MM.1S (cell line): ENCODE measurements around the gene DRC7.
A peak's percentile ranks its signal among the peaks of the same experiment; 100 is the strongest.

Source experiments
- DNase-seq: peaks from one replicate; pipeline ENCODE4 v3.0.0-alpha.2; 2015
- H2AFZ ChIP-seq: fragments of 300-600 bp; sonication (generic); 2 replicates; pipeline ENCODE4 v1.6.0; 2016; ENCODE audit warnings: antibody characterized with exemption, low read length
- H3F3A ChIP-seq: fragments of 300-600 bp; sonication (generic); 2 replicates; pipeline ENCODE4 v1.6.1; 2016; ENCODE audit warnings: mild to moderate bottlenecking, antibody characterized with exemption, low read length, moderate library complexity, mixed read lengths; ENCODE audit not compliant: insufficient read depth
- H3K27ac ChIP-seq: fragments of 300-600 bp; sonication (generic); 2 replicates; pipeline ENCODE4 v1.5.1; 2016; ENCODE audit warnings: mild to moderate bottlenecking, low read length
- H3K27me3 ChIP-seq: fragments of 300-600 bp; sonication (generic); replicated peaks from 2 replicates; pipeline ENCODE4 v1.6.0; 2016; ENCODE audit warnings: low read length; ENCODE audit not compliant: insufficient read depth
- H3K36me3 ChIP-seq: fragments of 300-600 bp; sonication (generic); replicated peaks from 2 replicates; pipeline ENCODE4 v1.6.1; 2016; ENCODE audit warnings: mild to moderate bottlenecking, low read length, mixed read lengths; ENCODE audit not compliant: insufficient read depth
- H3K4me1 ChIP-seq: fragments of 300-600 bp; sonication (generic); 2 replicates; pipeline ENCODE4 v1.6.1; 2016; ENCODE audit warnings: low read length, mixed read lengths
- H3K4me2 ChIP-seq: fragments of 300-600 bp; sonication (generic); 2 replicates; pipeline ENCODE4 v1.6.0; 2016; ENCODE audit warnings: low read depth, low read length
- H3K4me3 ChIP-seq: fragments of 300-600 bp; sonication (generic); 2 replicates; pipeline ENCODE4 v1.5.1; 2016; ENCODE audit warnings: low read length, mixed read lengths
- H3K79me2 ChIP-seq: fragments of 300-600 bp; sonication (generic); 2 replicates; pipeline ENCODE4 v1.6.1; 2016; ENCODE audit warnings: mixed run types, low read length, mixed read lengths
- H3K9ac ChIP-seq: fragments of 300-600 bp; sonication (generic); 2 replicates; pipeline ENCODE4 v1.6.1; 2016; ENCODE audit warnings: low read length, mixed read lengths
- H3K9me2 ChIP-seq: fragments of 300-600 bp; sonication (generic); replicated peaks from 2 replicates; pipeline ENCODE4 v1.6.1; 2016; ENCODE audit warnings: mild to moderate bottlenecking, low read length, mixed read lengths; ENCODE audit not compliant: insufficient read depth
- H3K9me3 ChIP-seq: fragments of 300-600 bp; sonication (generic); replicated peaks from 2 replicates; pipeline ENCODE4 v1.6.1; 2016; ENCODE audit warnings: mild to moderate bottlenecking, low read length, mixed read lengths; ENCODE audit not compliant: insufficient read depth
- H4K20me1 ChIP-seq: fragments of 300-600 bp; sonication (generic); 2 replicates; pipeline ENCODE4 v1.6.1; 2016; ENCODE audit warnings: mild to moderate bottlenecking, low read length, moderate library complexity, mixed read lengths; ENCODE audit not compliant: insufficient read depth
- CTCF ChIP-seq: fragments of 300-600 bp; sonication (generic); IDR thresholded peaks from 2 replicates; pipeline ENCODE4 v1.5.1; 2016; ENCODE audit warnings: antibody characterized with exemption, low read length, mixed read lengths
- EZH2 ChIP-seq: fragments of 300-600 bp; sonication (generic); optimal IDR thresholded peaks from 2 replicates; pipeline ENCODE3; 2017; ENCODE audit warnings: low read depth, mild to moderate bottlenecking, antibody characterized with exemption, low read length, mixed read lengths
- EZH2phosphoT487 ChIP-seq: fragments of 300-600 bp; sonication (generic); IDR thresholded peaks from 2 replicates; pipeline ENCODE4 v1.6.1; 2018; ENCODE audit warnings: antibody characterized with exemption, low read length

DRC7 gene

GRCh38 chr16:57735755-57736418 lies 41.3 kb downstream of the DRC7 start, which contains the start of gene KATNB1:
KATNB1 (plus strand) TSS chr16:57735770; CDS start chr16:57737244, 1,474 bp downstream.
- H3K9me2 ChIP-seq = no peaks in the 10 kb centered on the region
- no peaks in the 10 kb centered on the region for H3K36me3 ChIP-seq
- peaks cover 8% of the 10 kb centered on the region; the same call in 1 of the 2 replicates for H3K79me2 ChIP-seq
- H3F3A ChIP-seq = no peaks in the 10 kb centered on the region
- no peak for DNase-seq
- H3K4me2 ChIP-seq = peak within 1 kb of the TSS; percentile 97
- peak within 1 kb of the TSS; percentile 51; the same call in 1 of the 2 replicates for H3K27ac ChIP-seq
- H3K9ac ChIP-seq = peak within 1 kb of the TSS; percentile 87
- no peaks in the 10 kb centered on the region for H4K20me1 ChIP-seq
- no peaks in the 10 kb centered on the region for H3K27me3 ChIP-seq
- H3K4me3 ChIP-seq = peak within 1 kb of the TSS; percentile 90
- peak within 1 kb of the TSS; percentile 95 for H2AFZ ChIP-seq
- no peak for TF ChIP-seq CTCF
- no peak for TF ChIP-seq EZH2phosphoT487
- no peak for TF ChIP-seq EZH2
- no peaks in the 10 kb centered on the region for H3K4me1 ChIP-seq
- H3K9me3 ChIP-seq = no peaks in the 10 kb centered on the region

GRCh38 chr16:57736419-57737351 lies 42.1 kb downstream of the DRC7 start:
- H3K9me3 ChIP-seq = no peaks in the 10 kb centered on the region
- H3K36me3 ChIP-seq = no peaks in the 10 kb centered on the region
- H3F3A ChIP-seq = no peaks in the 10 kb centered on the region
- no peaks in the 10 kb centered on the region for H3K4me1 ChIP-seq
- peaks cover 8% of the 10 kb centered on the region; the same call in 1 of the 2 replicates for H3K79me2 ChIP-seq
- TF ChIP-seq EZH2phosphoT487 (no peak), CTCF (no peak), EZH2 (no peak)
- DNase-seq = peak; percentile 40
- no peaks in the 10 kb centered on the region for H4K20me1 ChIP-seq
- H3K9me2 ChIP-seq = no peaks in the 10 kb centered on the region
- H3K27me3 ChIP-seq = no peaks in the 10 kb centered on the region
- H2AFZ ChIP-seq = peak overlapping the region; percentile 92; the same call in 1 of the 2 replicates
- no peak overlapping the region for H3K27ac ChIP-seq
- H3K4me3 ChIP-seq = peak overlapping the region; percentile 90
- peak overlapping the region; percentile 87 for H3K9ac ChIP-seq
- H3K4me2 ChIP-seq = peak overlapping the region; percentile 97

GRCh38 chr16:57738844-57739243 lies 44.2 kb downstream of the DRC7 start:
- no peaks in the 10 kb centered on the region for H4K20me1 ChIP-seq
- H2AFZ ChIP-seq = no peak overlapping the region
- peaks cover 8% of the 10 kb centered on the region; the same call in 1 of the 2 replicates for H3K79me2 ChIP-seq
- H3K4me1 ChIP-seq = no peaks in the 10 kb centered on the region
- no peak overlapping the region for H3K4me3 ChIP-seq
- TF ChIP-seq CTCF (no peak), EZH2 (no peak), EZH2phosphoT487 (no peak)
- no peaks in the 10 kb centered on the region for H3K36me3 ChIP-seq
- no peaks in the 10 kb centered on the region for H3K27me3 ChIP-seq
- no peaks in the 10 kb centered on the region for H3F3A ChIP-seq
- no peak overlapping the region for H3K9ac ChIP-seq
- H3K27ac ChIP-seq = no peak overlapping the region
- H3K9me3 ChIP-seq = no peaks in the 10 kb centered on the region
- no peaks in the 10 kb centered on the region for H3K9me2 ChIP-seq
- H3K4me2 ChIP-seq = no peak overlapping the region
- no peak for DNase-seq
